GM10847 (cell line): ENCODE results near the gene POLR2A.
A peak's percentile ranks its signal among the peaks of the same experiment; 100 is the strongest.

Experiments used
- POLR2A ChIP-seq: IDR thresholded peaks from 2 replicates; pipeline ENCODE4 v1.6.1; 2011; ENCODE audit not compliant: insufficient read length; ENCODE audit errors: extremely low read depth

POLR2A gene

DNA sequence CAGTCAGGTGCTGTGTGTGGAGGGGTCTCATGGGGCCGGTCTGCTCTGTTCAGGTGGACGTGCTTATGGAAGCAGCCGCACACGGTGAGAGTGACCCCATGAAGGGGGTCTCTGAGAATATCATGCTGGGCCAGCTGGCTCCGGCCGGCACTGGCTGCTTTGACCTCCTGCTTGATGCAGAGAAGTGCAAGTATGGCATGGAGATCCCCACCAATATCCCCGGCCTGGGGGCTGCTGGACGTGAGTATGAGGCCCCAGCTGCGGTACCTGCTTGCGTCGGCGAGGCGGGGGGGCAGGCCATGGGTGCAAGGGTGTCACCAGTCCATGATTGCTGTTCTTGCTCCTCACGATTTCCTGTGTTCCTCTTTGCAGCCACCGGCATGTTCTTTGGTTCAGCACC is 27.9 kb downstream of the POLR2A start:
- TF ChIP-seq POLR2A: no peak

DNA sequence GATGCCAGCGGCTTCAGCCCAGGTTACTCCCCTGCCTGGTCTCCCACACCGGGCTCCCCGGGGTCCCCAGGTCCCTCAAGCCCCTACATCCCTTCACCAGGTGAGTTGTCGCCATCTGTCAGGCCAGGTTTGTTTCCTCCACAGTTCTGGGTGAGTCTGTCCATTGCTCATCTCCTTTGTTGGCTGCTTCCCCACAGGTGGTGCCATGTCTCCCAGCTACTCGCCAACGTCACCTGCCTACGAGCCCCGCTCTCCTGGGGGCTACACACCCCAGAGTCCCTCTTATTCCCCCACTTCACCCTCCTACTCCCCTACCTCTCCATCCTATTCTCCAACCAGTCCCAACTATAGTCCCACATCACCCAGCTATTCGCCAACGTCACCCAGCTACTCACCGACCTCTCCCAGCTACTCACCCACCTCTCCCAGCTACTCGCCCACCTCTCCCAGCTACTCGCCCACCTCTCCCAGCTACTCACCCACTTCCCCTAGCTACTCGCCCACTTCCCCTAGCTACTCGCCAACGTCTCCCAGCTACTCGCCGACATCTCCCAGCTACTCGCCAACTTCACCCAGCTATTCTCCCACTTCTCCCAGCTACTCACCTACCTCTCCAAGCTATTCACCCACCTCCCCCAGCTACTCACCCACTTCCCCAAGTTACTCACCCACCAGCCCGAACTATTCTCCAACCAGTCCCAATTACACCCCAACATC is 28.8 kb downstream of the POLR2A start:
- no peak for TF ChIP-seq POLR2A

DNA sequence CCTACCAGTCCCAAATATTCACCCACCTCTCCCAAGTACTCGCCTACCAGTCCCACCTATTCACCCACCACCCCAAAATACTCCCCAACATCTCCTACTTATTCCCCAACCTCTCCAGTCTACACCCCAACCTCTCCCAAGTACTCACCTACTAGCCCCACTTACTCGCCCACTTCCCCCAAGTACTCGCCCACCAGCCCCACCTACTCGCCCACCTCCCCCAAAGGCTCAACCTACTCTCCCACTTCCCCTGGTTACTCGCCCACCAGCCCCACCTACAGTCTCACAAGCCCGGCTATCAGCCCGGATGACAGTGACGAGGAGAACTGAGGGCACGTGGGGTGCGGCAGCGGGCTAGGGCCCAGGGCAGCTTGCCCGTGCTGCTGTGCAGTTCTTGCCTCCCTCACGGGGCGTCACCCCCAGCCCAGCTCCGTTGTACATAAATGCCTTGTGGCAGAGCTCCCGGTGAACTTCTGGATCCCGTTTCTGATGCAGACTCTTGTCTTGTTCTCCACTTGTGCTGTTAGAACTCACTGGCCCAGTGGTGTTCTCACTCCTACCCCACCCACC is 29.8 kb downstream of the POLR2A start:
- TF ChIP-seq POLR2A: no peak

DNA sequence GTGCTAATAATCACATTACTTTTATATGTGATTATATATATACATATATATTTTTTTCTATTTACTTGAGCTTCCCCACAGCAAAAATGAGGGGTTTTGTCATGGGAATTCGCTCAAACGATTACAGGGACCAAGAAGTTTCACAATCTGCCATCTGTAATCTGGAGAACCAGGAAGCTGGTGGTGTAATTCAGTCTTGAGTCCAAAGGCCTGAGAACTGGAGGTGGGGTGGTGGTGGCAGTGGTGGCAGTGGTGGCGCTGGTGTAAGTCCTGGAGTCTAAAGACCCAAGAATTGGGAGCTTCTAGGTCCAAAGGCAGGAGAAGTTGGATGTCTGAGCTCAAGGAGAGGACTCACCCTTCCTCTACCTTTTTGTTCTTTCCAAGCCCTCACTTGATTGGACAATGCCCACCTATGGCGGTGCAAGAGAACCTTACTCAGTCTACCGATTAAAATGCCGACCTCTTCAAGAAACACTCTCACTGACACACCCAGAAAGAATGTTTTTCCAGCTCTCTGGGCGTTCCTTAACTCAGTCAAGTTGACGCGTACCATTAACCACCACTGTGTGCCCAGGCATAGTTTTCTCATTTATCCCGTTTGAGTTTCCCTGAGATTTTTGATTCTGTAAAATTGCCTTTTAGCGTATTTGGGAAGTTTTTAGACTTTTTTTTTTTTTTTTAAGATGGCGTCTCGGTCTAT is 31.9 kb downstream of the POLR2A start:
- no peak for TF ChIP-seq POLR2A

DNA sequence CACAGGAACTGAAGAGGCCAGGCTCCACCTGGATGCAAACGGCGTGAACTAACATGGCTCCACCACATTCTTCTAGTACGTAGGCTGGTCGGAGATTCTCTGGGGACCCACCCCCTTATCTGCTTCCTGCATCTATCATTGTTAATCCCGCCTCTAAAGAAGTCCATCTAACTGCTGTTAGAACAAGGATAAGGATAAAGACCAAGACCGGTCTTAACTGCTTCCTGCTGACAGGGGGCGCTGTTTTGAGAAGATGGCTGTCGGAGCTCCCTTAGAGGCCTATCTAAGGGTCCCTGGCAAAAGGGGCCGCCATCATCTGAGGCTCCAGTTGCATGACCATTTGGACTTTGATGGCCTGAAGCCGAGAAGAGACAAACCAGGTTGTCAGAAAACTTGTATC is 38.9 kb downstream of the POLR2A start:
- no peak for TF ChIP-seq POLR2A

DNA sequence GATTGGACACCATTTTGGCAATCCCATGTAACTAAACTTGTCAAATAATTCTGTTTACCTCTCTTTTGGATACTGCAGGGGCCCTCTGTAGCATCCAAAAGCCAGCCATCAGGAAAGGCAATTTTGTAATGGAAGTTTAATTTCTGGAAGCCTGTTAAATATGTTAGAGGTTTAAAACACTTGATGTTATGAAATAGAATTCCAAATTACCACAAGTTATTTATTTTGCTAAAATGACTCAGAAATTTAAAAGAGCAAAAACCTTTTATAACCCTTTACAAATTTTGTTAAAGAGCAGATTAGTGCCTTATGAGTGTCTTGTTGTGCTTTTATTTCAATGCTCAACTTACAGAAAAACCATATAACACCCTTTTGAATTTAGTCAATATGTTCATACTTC is 44.7 kb downstream of the POLR2A start:
- TF ChIP-seq POLR2A: no peak

DNA sequence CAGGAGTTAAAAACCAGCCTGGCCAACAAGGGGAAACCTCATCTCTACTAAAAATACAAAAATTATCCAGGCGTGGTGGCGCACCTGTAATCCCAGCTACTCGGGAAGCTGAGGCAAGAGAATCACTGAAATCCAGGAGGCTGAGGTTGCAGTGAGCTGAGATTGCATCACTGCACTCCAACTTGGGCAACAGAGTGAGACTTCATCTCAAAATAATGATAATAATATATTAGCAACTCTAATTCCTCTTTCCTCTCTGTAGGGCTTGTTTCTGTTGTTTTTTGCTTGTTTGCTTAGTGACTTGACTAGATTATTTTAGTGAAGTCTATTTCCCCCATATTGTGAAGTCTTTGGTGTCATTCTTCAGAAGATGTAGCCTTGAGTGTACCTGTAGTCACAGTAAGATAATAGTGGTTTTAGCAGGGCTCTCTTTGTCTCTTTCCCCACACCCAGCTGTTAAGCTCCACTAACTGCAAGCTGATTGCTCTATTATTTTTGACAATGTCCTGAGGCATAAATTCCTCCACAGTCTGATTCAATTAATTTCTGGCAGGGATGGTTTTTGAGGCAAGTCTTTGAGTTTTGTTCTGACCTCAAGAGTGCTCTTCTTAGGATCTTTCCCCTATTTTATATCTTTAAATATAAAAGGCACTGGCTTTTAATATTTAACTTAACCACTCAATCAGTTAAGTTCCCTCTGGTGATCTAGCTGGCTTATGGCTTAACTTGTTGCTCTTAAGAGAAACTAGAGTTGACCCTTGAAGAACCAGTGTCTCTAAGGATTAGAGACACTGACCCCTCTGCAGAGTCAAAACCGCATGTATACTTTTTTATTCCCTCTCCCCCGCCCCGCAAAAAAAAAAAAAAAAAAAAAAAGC is 46.1 kb downstream of the POLR2A start:
- no peak for TF ChIP-seq POLR2A

DNA sequence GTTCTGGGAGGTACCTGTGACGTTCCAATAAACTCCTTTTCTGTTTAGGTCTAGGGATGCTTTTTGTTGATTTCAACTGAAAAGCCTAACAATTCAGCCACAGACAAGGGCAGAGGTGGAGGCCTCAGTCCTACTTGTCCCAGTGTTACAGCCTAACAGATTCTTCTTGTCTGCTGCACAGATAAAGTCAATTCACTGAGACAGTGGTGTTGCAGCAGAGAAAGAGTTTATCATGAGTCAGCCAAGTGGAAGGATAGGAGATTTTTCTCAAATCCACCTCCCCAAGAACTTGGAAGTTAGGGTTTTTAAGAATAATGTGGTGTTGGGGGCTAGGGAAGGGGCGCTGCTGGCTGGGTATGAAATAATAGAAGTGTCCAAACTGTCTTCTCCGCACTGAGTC is 53.9 kb downstream of the POLR2A start:
- no peak for TF ChIP-seq POLR2A

DNA sequence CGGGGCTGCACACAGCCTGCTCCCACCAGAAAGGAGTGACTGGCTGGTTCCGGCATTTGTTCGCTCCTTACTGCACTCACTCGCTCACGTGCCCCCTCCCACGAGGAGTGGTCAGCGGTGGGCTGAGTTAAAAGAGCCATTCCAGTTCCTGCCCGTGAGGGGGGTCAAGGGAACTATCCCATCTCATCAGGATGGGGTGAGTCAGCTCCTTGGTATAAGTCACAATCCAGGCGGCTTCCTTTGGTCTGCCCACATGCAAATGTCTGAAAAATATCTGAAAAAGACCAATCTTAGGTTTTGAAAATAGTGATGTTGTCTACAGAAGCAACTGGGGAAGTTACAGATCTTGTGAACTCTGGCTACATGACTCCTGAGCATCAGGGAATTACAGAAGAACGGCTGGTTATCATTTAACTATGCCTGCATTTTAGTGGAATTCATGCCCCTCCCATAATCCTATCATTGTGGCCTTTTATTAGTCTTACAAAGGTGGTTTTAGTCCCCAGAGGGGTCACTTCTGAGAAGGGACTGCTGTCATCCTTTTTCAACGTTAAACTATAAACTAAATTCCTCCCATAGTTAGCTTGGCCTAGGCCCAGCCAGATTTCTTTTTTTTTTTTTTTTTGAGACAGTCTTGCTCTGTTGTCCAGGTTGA is 54.9 kb downstream of the POLR2A start:
- no peak for TF ChIP-seq POLR2A

DNA sequence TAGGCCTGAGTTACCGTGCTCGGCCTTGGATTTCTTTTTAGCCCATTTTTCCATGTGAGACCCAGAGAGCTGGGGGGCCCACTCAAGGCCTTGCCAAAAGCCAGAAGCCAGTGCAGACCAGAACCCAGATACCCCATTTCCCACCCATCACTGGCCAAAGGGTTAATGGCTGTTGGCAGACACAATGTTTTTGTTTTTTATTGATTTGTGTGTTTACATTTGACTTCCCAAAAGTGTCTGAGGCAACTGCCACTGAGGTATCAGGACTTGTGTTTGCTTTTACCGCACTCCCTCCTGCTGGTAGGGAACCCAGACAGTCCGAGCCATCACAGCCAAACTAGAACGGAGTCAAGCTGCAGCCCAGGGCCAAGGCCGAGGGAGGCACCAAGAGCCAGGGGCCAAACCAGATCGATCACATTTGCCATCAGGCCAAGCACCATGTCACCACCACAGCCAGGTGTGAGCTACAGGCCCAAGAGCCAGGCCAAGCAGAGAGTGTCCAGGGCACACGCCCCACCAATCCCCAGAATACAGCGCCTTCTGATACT is 57.0 kb downstream of the POLR2A start:
- TF ChIP-seq POLR2A: no peak

DNA sequence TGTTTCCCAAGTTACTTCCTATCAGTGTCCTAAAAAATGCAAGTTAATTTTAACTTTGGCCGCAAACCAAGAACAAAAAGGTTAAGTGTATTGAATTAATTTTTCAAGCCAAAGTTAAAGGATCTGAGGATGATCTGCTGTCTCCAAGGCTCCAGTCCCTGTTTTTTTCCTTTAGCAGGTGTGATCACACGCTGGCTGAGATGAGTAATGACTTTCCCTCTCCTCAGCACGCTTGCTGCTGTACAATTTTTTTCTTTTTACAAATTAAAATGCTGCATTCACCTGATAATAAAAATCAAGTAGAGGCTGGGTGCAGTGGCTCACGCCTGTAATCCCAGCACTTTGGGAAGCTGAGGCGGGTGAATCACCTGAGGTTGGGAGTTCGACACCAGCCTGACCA is 60.7 kb downstream of the POLR2A start:
- TF ChIP-seq POLR2A: no peak

DNA sequence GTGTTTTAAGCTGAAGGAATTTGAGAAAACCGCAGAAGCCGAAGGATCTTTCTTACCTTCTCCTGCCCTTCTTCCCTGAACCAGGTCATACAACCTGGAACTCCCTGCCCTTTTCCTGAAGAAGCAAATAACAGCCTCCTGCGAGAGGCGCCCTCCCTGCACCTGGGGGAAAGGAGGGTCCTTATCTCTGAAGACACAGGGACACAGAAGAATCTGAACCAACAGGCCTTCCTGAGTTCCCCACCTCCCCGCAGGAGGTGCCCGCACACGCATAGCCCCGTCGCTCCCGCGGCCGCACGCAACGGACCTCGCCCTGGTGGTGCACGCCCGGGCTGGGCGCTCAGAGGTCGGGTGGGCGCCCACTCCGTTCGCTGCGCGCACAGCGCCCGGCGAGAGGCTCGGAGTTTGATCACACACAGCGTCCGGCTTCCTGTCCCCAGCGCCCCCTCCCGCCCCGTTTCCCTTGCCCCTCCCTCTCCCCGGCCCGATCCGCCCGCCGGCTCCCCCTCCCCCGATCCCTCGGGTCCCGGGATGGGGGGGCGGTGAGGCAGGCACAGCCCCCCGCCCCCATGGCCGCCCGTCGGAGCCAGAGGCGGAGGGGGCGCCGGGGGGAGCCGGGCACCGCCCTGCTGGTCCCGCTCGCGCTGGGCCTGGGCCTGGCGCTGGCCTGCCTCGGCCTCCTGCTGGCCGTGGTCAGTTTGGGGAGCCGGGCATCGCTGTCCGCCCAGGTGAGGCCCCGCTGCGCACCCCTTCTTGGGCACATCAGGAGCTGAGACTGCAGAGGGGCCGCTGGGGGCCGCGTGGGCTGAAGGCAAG is 64.6 kb downstream of the POLR2A start, which contains the start of gene TNFSF12:
Gene TNFSF12, plus strand, starts transcription at position 474 of the 816 bp plus-strand sequence. Its CDS starts 96 bp downstream, at position 570.
- peak; percentile 52 for TF ChIP-seq POLR2A
